A673 (cell line): Measurements from ENCODE around the gene MYMK. TPM values are rescaled to one million over a fixed set of nuclear protein-coding genes. Genes with fewer than 3 reads are reported as not detected.

Experiments
- BruUV-seq: library from RNA; stranded (reverse); fragments of 400-500 nt; replicated peaks from 2 replicates; lab custom pipeline; 2021; lab: Mats Ljungman, UMichigan
- CTCF ChIA-PET: fragments of 300-600 bp; sonication (Branson Sonifier 250); formaldehyde crosslinking; loops from one replicate; lab custom pipeline; 2022; ENCODE audit warnings: antibody characterized with exemption; lab: Charles Lee
- POLR2A ChIA-PET: fragments of 300-600 bp; sonication (Branson Sonifier 250); formaldehyde crosslinking; loops from one replicate; lab custom pipeline; 2022; ENCODE audit warnings: antibody characterized with exemption; ENCODE audit not compliant: low non-redundant PET; lab: Charles Lee
- DNase-seq: peaks from one replicate; pipeline ENCODE4 v3.0.0-alpha.2; 2015; ENCODE audit warnings: low spot score
- H3K27ac ChIP-seq: fragments of 200-600 bp; sonication (generic); 2 replicates; pipeline ENCODE4 v1.5.1; 2016; ENCODE audit warnings: mixed run types, low read depth, mild to moderate bottlenecking, mixed read lengths, antibody characterized with exemption, low read length; ENCODE audit not compliant: poor library complexity, severe bottlenecking
- H3K27me3 ChIP-seq: fragments of 200-600 bp; sonication (generic); replicated peaks from 2 replicates; pipeline ENCODE4 v1.6.1; 2017; ENCODE audit warnings: mixed run types, low read depth, mild to moderate bottlenecking, mixed read lengths, antibody characterized with exemption, low read length; ENCODE audit not compliant: insufficient read depth, poor library complexity
- H3K36me3 ChIP-seq: fragments of 200-600 bp; sonication (generic); 2 replicates; pipeline ENCODE4 v1.6.1; 2016; ENCODE audit warnings: mixed run types, mild to moderate bottlenecking, mixed read lengths, antibody characterized with exemption, low read length; ENCODE audit not compliant: insufficient read depth, poor library complexity, severe bottlenecking
- H3K4me1 ChIP-seq: fragments of 200-600 bp; sonication (generic); 2 replicates; pipeline ENCODE4 v1.6.1; 2017; ENCODE audit warnings: mixed run types, mild to moderate bottlenecking, mixed read lengths, antibody characterized with exemption, low read length; ENCODE audit not compliant: insufficient read depth, poor library complexity, severe bottlenecking
- H3K4me3 ChIP-seq: fragments of 200-600 bp; sonication (generic); 2 replicates; pipeline ENCODE4 v1.5.1; 2016; ENCODE audit warnings: low read depth, mixed run types, mild to moderate bottlenecking, mixed read lengths, low read length; ENCODE audit not compliant: poor library complexity, severe bottlenecking
- H3K9me3 ChIP-seq: fragments of 200-600 bp; sonication (generic); 2 replicates; pipeline ENCODE4 v1.6.1; 2016; ENCODE audit warnings: mixed run types, low read depth, mild to moderate bottlenecking, mixed read lengths, antibody characterized with exemption, low read length; ENCODE audit not compliant: poor library complexity, severe bottlenecking
- CTCF ChIP-seq: fragments of 300-800, 200-600 bp; sonication (generic); conservative IDR thresholded peaks from 2 replicates; pipeline ENCODE4 v1.5.1; 2017; ENCODE audit warnings: low read depth, mild to moderate bottlenecking, antibody characterized with exemption, low read length, moderate library complexity, mixed read lengths
- EZH2 ChIP-seq: fragments of 200-600 bp; sonication (generic); IDR thresholded peaks from 2 replicates; pipeline ENCODE4 v1.6.1; 2017; ENCODE audit warnings: borderline replicate concordance, low read depth, mild to moderate bottlenecking, mixed read lengths, antibody characterized with exemption, low read length; ENCODE audit not compliant: poor library complexity, severe bottlenecking
- intact Hi-C: fragments of 100-400 bp; cut with micrococcal nuclease; formaldehyde crosslinking; loops from one replicate; pipeline ENCODE4 v1.10.0; 2022; ENCODE audit not compliant: unreplicated experiment
- total RNA-seq: library from RNA; stranded (reverse); gene quantifications from 2 replicates; pipeline ENCODE4 v1.2.3, GENCODE V29; 2021

The MYMK gene
- total RNA-seq, 1 experiment from 2014 or later: not detected

- CTCF ChIA-PET: no interaction called here
- intact Hi-C loops: no loop called here
- Histone ChIP-seq H3K36me3 (no peaks in the 10 kb centered on the region), H3K4me3 (no peak overlapping the region), H3K4me1 (peaks cover 9% of the 10 kb centered on the region), H3K9me3 (no peaks in the 10 kb centered on the region), H3K27me3 (no peaks in the 10 kb centered on the region), H3K27ac (no peak overlapping the region)
- POLR2A ChIA-PET: no interaction called here
- BruUV-seq: no TSS peak
- TF ChIP-seq CTCF (no peak), EZH2 (no peak)
- DNase-seq: no peak
Measured at GRCh38 chr9:133557581-133557980, 32.8 kb upstream of the MYMK start.

GRCh38 chr9:133556354-133556753 is 31.6 kb upstream of the MYMK start:
- no TSS peak for BruUV-seq
- Histone ChIP-seq H3K27ac (no peak overlapping the region), H3K4me3 (no peak overlapping the region), H3K9me3 (no peaks in the 10 kb centered on the region), H3K4me1 (peaks cover 9% of the 10 kb centered on the region), H3K36me3 (no peaks in the 10 kb centered on the region), H3K27me3 (no peaks in the 10 kb centered on the region)
- TF ChIP-seq EZH2: no peak
- POLR2A ChIA-PET: no interaction called here
- intact Hi-C loops: no loop called here
- no peak for DNase-seq
- CTCF ChIA-PET: no interaction called here

GRCh38 chr9:133554729-133555128 is 30.0 kb upstream of the MYMK start:
- H3K4me1 ChIP-seq: peaks cover 9% of the 10 kb centered on the region
- TF ChIP-seq CTCF (no peak), EZH2 (no peak)
- no TSS peak for BruUV-seq
- no peak overlapping the region for H3K27ac ChIP-seq
- no peaks in the 10 kb centered on the region for H3K9me3 ChIP-seq
- ChIA-PET POLR2A (no interaction called here), CTCF (no interaction called here)
- H3K27me3 ChIP-seq: no peaks in the 10 kb centered on the region
- no peak for DNase-seq
- no peaks in the 10 kb centered on the region for H3K36me3 ChIP-seq
- intact Hi-C loops: no loop called here
- no peak overlapping the region for H3K4me3 ChIP-seq

- TF ChIP-seq EZH2 (no peak), CTCF (no peak)
- intact Hi-C loops: no loop called here
- Histone ChIP-seq H3K9me3 (no peaks in the 10 kb centered on the region), H3K4me1 (peaks cover 9% of the 10 kb centered on the region), H3K4me3 (no peak overlapping the region), H3K27me3 (no peaks in the 10 kb centered on the region), H3K27ac (no peak overlapping the region), H3K36me3 (no peaks in the 10 kb centered on the region)
- POLR2A ChIA-PET: no interaction called here
- DNase-seq: no peak
- no TSS peak for BruUV-seq
- CTCF ChIA-PET: no interaction called here
Measured at GRCh38 chr9:133553973-133554713, 29.4 kb upstream of the MYMK start.
